Measurements from ENCODE around the gene MAD1L1.

MAD1L1 gene

GRCh38 chr7:1859266-1860035 lies 373.3 kb downstream of the MAD1L1 start:
- ChIA-PET CTCF (no interaction called here), POLR2A (ENCODE audit: low non-redundant PET) (no interaction called here)

GRCh38 chr7:1858435-1859265 lies 374.1 kb downstream of the MAD1L1 start:
- H3K27ac ChIP-seq = no peak overlapping the region
- no peak for DNase-seq (ENCODE audit: low spot score)
- TF ChIP-seq CTCF (conservative IDR thresholded peaks at IDR 0.05; ENCODE audit: low read depth) = no peak
- ChIA-PET CTCF (no interaction called here), POLR2A (ENCODE audit: low non-redundant PET) (no interaction called here)

More at GRCh38 chr7:1859266-1860035, 373.3 kb downstream of the MAD1L1 start:
- DNase-seq (ENCODE audit: low spot score) = no peak
- no peak overlapping the region for H3K27ac ChIP-seq
- TF ChIP-seq CTCF (conservative IDR thresholded peaks at IDR 0.05; ENCODE audit: low read depth) = no peak

- no peak for DNase-seq (ENCODE audit: low spot score)
- no peak overlapping the region for H3K27ac ChIP-seq
- TF ChIP-seq CTCF (conservative IDR thresholded peaks at IDR 0.05; ENCODE audit: low read depth) = no peak
- ChIA-PET POLR2A (ENCODE audit: low non-redundant PET) (no interaction called here), CTCF (no interaction called here)
Observed at GRCh38 chr7:1857487-1858421, 375.0 kb downstream of the MAD1L1 start.

GRCh38 chr7:1856888-1857441 lies 375.8 kb downstream of the MAD1L1 start:
- POLR2A ChIA-PET (ENCODE audit: low non-redundant PET) = no interaction called here
- H3K27ac ChIP-seq = no peak overlapping the region
- no peak for TF ChIP-seq CTCF (conservative IDR thresholded peaks at IDR 0.05; ENCODE audit: low read depth)
- DNase-seq (ENCODE audit: low spot score) = no peak
- CTCF ChIA-PET = no interaction called here

GRCh38 chr7:1856161-1856887 lies 376.4 kb downstream of the MAD1L1 start:
- CTCF ChIA-PET = no interaction called here
- DNase-seq (ENCODE audit: low spot score) = no peak
- POLR2A ChIA-PET (ENCODE audit: low non-redundant PET) = no interaction called here
- H3K27ac ChIP-seq = no peak overlapping the region
- TF ChIP-seq CTCF (conservative IDR thresholded peaks at IDR 0.05; ENCODE audit: low read depth) = no peak

Measured in RWPE1 (cell line).